Neural cell (in vitro differentiated cells): Measurements from ENCODE around the gene CHKB.

Experiments
- EZH2 ChIP-seq: fragments of 200-600, 300-800 bp; shearing (Covaris generic), sonication (generic); IDR thresholded peaks from 2 replicates; pipeline ENCODE4 v1.6.1; 2014; ENCODE audit warnings: antibody characterized with exemption, low read length, borderline replicate concordance, mild to moderate bottlenecking; ENCODE audit not compliant: insufficient read depth, poor library complexity, severe bottlenecking
- POLR2AphosphoS5 ChIP-seq: IDR thresholded peaks from 2 replicates; pipeline ENCODE4 v1.6.1; 2012
- RAD21 ChIP-seq: fragments of 450-650 bp; conservative IDR thresholded peaks from 2 replicates; pipeline ENCODE4 v1.6.1; 2014; ENCODE audit warnings: antibody characterized with exemption, mild to moderate bottlenecking, moderate library complexity
- SMC3 ChIP-seq: fragments of 450-650 bp; conservative IDR thresholded peaks from 2 replicates; pipeline ENCODE4 v1.6.1; 2014; ENCODE audit warnings: antibody characterized with exemption, mild to moderate bottlenecking, moderate library complexity; ENCODE audit not compliant: poor library complexity
- TAF1 ChIP-seq: IDR thresholded peaks from 2 replicates; pipeline ENCODE4 v1.6.1; 2012; ENCODE audit warnings: low read depth
- TF ChIP-seq, protein P1 (sequence below): fragments of 450-650 bp; IDR thresholded peaks from 2 replicates; pipeline ENCODE4 v1.5.1; 2014; ENCODE audit warnings: antibody characterized with exemption, mild to moderate bottlenecking, moderate library complexity; ENCODE audit not compliant: poor library complexity, severe bottlenecking

DNA sequence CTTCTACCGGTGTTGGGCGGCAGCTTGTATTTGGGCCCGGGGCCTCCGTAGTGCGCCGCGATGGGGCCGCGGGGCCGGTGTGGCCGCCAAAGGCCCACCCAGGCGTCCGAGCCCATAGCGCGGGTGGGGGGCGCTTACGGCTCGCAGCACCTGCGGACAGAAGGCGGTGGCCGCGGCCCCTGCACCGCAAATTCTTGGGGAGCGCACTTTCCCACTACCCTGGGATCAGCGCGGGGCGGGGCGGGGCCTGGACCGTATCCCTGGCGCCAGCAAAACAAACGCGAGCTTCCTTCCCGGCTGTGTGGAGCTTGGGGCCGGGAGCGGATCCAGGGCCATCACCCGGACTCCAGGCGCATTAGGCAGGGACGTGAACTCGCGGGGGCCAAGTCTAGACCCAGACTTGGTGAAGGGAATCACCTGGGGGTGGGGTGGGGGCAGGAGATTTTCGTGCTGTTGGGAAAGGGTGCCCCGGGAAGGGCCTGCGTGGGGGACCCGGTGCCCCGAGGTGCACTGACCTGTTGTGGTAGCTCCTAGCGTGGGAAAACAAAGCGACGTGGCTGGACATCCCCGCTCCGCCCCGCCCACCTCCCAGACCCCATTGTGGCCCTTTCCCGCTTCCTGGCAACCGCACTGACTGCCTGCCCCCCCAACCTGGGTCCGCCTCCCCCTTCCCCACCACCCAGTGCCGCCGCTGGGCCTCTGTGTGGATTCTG lies 50.5 kb downstream of the CHKB start:
- TF ChIP-seq, protein P1, sequence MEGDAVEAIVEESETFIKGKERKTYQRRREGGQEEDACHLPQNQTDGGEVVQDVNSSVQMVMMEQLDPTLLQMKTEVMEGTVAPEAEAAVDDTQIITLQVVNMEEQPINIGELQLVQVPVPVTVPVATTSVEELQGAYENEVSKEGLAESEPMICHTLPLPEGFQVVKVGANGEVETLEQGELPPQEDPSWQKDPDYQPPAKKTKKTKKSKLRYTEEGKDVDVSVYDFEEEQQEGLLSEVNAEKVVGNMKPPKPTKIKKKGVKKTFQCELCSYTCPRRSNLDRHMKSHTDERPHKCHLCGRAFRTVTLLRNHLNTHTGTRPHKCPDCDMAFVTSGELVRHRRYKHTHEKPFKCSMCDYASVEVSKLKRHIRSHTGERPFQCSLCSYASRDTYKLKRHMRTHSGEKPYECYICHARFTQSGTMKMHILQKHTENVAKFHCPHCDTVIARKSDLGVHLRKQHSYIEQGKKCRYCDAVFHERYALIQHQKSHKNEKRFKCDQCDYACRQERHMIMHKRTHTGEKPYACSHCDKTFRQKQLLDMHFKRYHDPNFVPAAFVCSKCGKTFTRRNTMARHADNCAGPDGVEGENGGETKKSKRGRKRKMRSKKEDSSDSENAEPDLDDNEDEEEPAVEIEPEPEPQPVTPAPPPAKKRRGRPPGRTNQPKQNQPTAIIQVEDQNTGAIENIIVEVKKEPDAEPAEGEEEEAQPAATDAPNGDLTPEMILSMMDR: no peak
- no peak for TF ChIP-seq TAF1
- no peak for TF ChIP-seq EZH2
- no peak for TF ChIP-seq RAD21
- no peak for TF ChIP-seq POLR2AphosphoS5
- TF ChIP-seq SMC3: no peak
